Stomach (tissue), 4 donors: ENCODE data around the gene RHOD.

ENCODE experiments used
- EP300 ChIP-seq: sonication (generic); formaldehyde crosslinking; IDR thresholded peaks from one replicate; pipeline ENCODE4 v1.6.1; 2017; ENCODE audit warnings: antibody characterized with exemption
- TF ChIP-seq, protein P1 (sequence below), 7 experiments: fragments of 450-650 bp in 4 of 7; fragments of 200-600 bp in 3 of 7; sonication (generic) in 3 of 7; IDR thresholded peaks; one replicate each; pipeline ENCODE4 v1.5.1; 2016 to 2019; ENCODE audit warnings: antibody characterized with exemption in 7 of 7, control low read depth in 2 of 7, mild to moderate bottlenecking in 1 of 7

DNA sequence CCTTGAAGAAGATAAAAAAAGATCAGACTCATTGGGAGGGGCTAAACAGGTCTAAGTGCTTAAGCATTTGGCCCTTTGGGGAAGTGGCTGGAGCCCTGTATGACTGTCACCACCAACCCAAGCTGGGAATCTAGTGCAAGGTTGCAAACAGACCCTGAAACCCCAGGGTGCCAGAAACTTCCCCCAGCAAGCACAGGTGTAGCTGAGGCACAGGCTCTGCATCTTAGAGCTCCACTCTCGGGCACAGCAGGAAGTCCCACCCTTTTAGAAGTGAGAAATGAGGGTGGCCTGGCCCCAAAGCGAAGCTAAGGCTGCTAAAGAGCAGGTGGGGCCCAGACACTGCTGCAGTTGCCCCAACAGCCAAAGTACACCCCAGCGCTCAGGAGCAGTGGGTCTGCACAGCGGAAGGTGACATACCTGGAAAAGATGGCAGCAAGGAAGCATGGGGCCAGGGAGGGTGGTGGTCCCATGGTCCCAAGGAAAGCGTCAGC is 56.6 kb downstream of the RHOD start:
- TF ChIP-seq EP300 = no peak
- TF ChIP-seq, protein P1, sequence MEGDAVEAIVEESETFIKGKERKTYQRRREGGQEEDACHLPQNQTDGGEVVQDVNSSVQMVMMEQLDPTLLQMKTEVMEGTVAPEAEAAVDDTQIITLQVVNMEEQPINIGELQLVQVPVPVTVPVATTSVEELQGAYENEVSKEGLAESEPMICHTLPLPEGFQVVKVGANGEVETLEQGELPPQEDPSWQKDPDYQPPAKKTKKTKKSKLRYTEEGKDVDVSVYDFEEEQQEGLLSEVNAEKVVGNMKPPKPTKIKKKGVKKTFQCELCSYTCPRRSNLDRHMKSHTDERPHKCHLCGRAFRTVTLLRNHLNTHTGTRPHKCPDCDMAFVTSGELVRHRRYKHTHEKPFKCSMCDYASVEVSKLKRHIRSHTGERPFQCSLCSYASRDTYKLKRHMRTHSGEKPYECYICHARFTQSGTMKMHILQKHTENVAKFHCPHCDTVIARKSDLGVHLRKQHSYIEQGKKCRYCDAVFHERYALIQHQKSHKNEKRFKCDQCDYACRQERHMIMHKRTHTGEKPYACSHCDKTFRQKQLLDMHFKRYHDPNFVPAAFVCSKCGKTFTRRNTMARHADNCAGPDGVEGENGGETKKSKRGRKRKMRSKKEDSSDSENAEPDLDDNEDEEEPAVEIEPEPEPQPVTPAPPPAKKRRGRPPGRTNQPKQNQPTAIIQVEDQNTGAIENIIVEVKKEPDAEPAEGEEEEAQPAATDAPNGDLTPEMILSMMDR (IDR thresholded peaks at IDR 0.05) = no peak
